Measurements from ENCODE around the gene TIMM21. TPM values are rescaled to one million over a fixed set of nuclear protein-coding genes. Genes with fewer than 3 reads are reported as not detected.

The TIMM21 gene
- polyA plus RNA-seq, 1 donor (not counting 4 experiments of a cell fraction or from before 2014, with no cell fraction given): 76.0 TPM

GRCh38 chr18:74196220-74197119, 48.1 kb downstream of the TIMM21 start:
- Histone ChIP-seq H3K9ac (ENCODE audit: control insufficient read depth, extremely low read depth, insufficient read depth, low read length) (peak overlapping the region; percentile 6), H3K4me3 (ENCODE audit: control insufficient read depth in 2 of 3, extremely low read depth in 1 of 3, insufficient read depth in 2 of 3, low read depth in 1 of 3, low read length in 3 of 3) (peak overlapping the region in 2 of 3 experiments; percentile 48 to 62), H3K27ac (ENCODE audit: control insufficient read depth, insufficient read depth, low read length) (no peak overlapping the region), H2AFZ (ENCODE audit: control insufficient read depth, low read length) (peak overlapping the region; percentile 90), H3K36me3 (ENCODE audit: control insufficient read depth in 2 of 2, extremely low read depth in 1 of 2, insufficient read depth in 2 of 2, low read length in 2 of 2) (no peaks in the 10 kb centered on the region), H4K20me1 (ENCODE audit: control insufficient read depth, extremely low read depth, insufficient read depth, low read length) (no peaks in the 10 kb centered on the region), H3K9me3 (ENCODE audit: control insufficient read depth, low read depth, low read length) (no peaks in the 10 kb centered on the region), H3K4me2 (ENCODE audit: control insufficient read depth, extremely low read depth, insufficient read depth, low read depth, low read length) (peak overlapping the region; percentile 92), H3K9me1 (ENCODE audit: control insufficient read depth, extremely low read depth, insufficient read depth, low read length) (no peaks in the 10 kb centered on the region), H3K27me3 (ENCODE audit: control insufficient read depth, extremely low read depth, insufficient read depth, low read length) (no peaks in the 10 kb centered on the region), H3K4me1 (ENCODE audit: control insufficient read depth, extremely low read depth, insufficient read depth, low read length) (no peaks in the 10 kb centered on the region), H3K79me2 (ENCODE audit: control insufficient read depth, insufficient read depth, low read length) (no peaks in the 10 kb centered on the region)
- TF ChIP-seq CTCF (optimal IDR thresholded peaks at IDR 0.05 in 1 of 3, IDR thresholded peaks at IDR 0.05 in 1 of 3, conservative IDR thresholded peaks at IDR 0.05 in 1 of 3; ENCODE audit: extremely low read depth in 1 of 3, insufficient read depth in 2 of 3, low read length in 3 of 3) (peak; percentile 61 to 82 (median 78)), EZH2 (IDR thresholded peaks at IDR 0.05; ENCODE audit: low read length) (no peak)
- DNase-seq (ENCODE audit: low read depth, low spot score) (no peak), FAIRE-seq (peak; percentile 82)
- dilution Hi-C loops (cut with MboI; ENCODE audit: extremely low pct_ligation_motif_present, low sequenced_read_pairs): no loop called here

GRCh38 chr18:74197705-74198341, 49.5 kb downstream of the TIMM21 start:
- Histone ChIP-seq H3K4me2 (ENCODE audit: control insufficient read depth, extremely low read depth, insufficient read depth, low read depth, low read length) (no peak overlapping the region), H3K4me3 (ENCODE audit: control insufficient read depth in 2 of 3, extremely low read depth in 1 of 3, insufficient read depth in 2 of 3, low read depth in 1 of 3, low read length in 3 of 3) (no peak overlapping the region), H3K27me3 (ENCODE audit: control insufficient read depth, extremely low read depth, insufficient read depth, low read length) (no peaks in the 10 kb centered on the region), H3K27ac (ENCODE audit: control insufficient read depth, insufficient read depth, low read length) (no peak overlapping the region), H3K79me2 (ENCODE audit: control insufficient read depth, insufficient read depth, low read length) (no peaks in the 10 kb centered on the region), H2AFZ (ENCODE audit: control insufficient read depth, low read length) (no peak overlapping the region), H3K9me1 (ENCODE audit: control insufficient read depth, extremely low read depth, insufficient read depth, low read length) (no peaks in the 10 kb centered on the region), H4K20me1 (ENCODE audit: control insufficient read depth, extremely low read depth, insufficient read depth, low read length) (no peaks in the 10 kb centered on the region), H3K9ac (ENCODE audit: control insufficient read depth, extremely low read depth, insufficient read depth, low read length) (no peak overlapping the region), H3K4me1 (ENCODE audit: control insufficient read depth, extremely low read depth, insufficient read depth, low read length) (no peaks in the 10 kb centered on the region), H3K36me3 (ENCODE audit: control insufficient read depth in 2 of 2, extremely low read depth in 1 of 2, insufficient read depth in 2 of 2, low read length in 2 of 2) (no peaks in the 10 kb centered on the region), H3K9me3 (ENCODE audit: control insufficient read depth, low read depth, low read length) (no peaks in the 10 kb centered on the region)
- dilution Hi-C loops (cut with MboI; ENCODE audit: extremely low pct_ligation_motif_present, low sequenced_read_pairs): no loop called here
- TF ChIP-seq CTCF (optimal IDR thresholded peaks at IDR 0.05 in 1 of 3, IDR thresholded peaks at IDR 0.05 in 1 of 3, conservative IDR thresholded peaks at IDR 0.05 in 1 of 3; ENCODE audit: extremely low read depth in 1 of 3, insufficient read depth in 2 of 3, low read length in 3 of 3): no peak
- no peak for TF ChIP-seq EZH2 (IDR thresholded peaks at IDR 0.05; ENCODE audit: low read length)
- FAIRE-seq (no peak), DNase-seq (ENCODE audit: low read depth, low spot score) (no peak)
